HCT116 (cell line): ENCODE results near the gene PTPRF. TPM values are rescaled to one million over a fixed set of nuclear protein-coding genes. Genes with fewer than 3 reads are reported as not detected.

ENCODE experiments used
- ATAC-seq: fragments of 200-7000 bp; cut with Tn5 transposase; 2 replicates; pipeline ENCODE4 v1.9.1; 2020; ENCODE audit warnings: mild to moderate bottlenecking, moderate library complexity
- BruUV-seq: library from RNA; stranded (reverse); fragments of 400-500 nt; replicated peaks from 2 replicates; lab custom pipeline; 2021; lab: Mats Ljungman, UMichigan
- CTCF ChIA-PET: fragments of 300-600 bp; sonication (Branson Sonifier 250); formaldehyde crosslinking; loops from one replicate; lab custom pipeline; 2021; ENCODE audit warnings: antibody characterized with exemption; lab: Charles Lee
- POLR2A ChIA-PET: fragments of 300-600, 350-600 bp; sonication (Branson Sonifier 250); formaldehyde crosslinking; loops from one replicate; lab custom pipeline; 2021; ENCODE audit warnings: antibody characterized with exemption; lab: Charles Lee
- RAD21 ChIA-PET, 2 experiments: fragments of 300-600 bp; sonication (Branson Sonifier 250); formaldehyde crosslinking; loops; one replicate each; lab custom pipeline; 2023; ENCODE audit warnings: low total read pairs in 2 of 2; ENCODE audit not compliant: uncharacterized antibody in 2 of 2, unreplicated experiment in 2 of 2, low non-redundant PET in 1 of 2; lab: Charles Lee
- DNase-seq: peaks from one replicate; pipeline ENCODE4 v3.0.0-alpha.2; 2010; ENCODE audit warnings: low read depth, low spot score
- H2AFZ ChIP-seq: fragments of 200-600 bp; shearing (Covaris generic), sonication (generic); 2 replicates; pipeline ENCODE4 v1.6.1; 2017; ENCODE audit warnings: low read depth, mixed run types, mixed read lengths, antibody characterized with exemption, low read length; ENCODE audit not compliant: poor library complexity, severe bottlenecking
- H3K27ac ChIP-seq: 2 replicates; pipeline ENCODE4 v1.5.1; 2012; ENCODE audit warnings: low read depth, low read length
- H3K27me3 ChIP-seq: fragments of 200-600 bp; sonication (generic); 2 replicates; pipeline ENCODE4 v1.6.1; 2016; ENCODE audit warnings: mixed run types, low read length, mixed read lengths; ENCODE audit not compliant: insufficient read depth
- H3K36me3 ChIP-seq, 2 experiments: fragments of 200-500 bp in 1 of 2; fragments of 200-600 bp in 1 of 2; sonication (Bioruptor generic) in 1 of 2; sonication (generic) in 1 of 2; 2 replicates each; pipeline versions ENCODE4 v1.5.1 to v1.6.1; 2014 to 2016; ENCODE audit warnings: low read length in 2 of 2, inconsistent platforms in 1 of 2, mixed read lengths in 1 of 2, mixed run types in 1 of 2; ENCODE audit not compliant: insufficient read depth in 2 of 2, control insufficient read depth in 1 of 2
- H3K4me1 ChIP-seq, 2 experiments: fragments of 200-600 bp in 1 of 2; sonication (generic) in 1 of 2; 2 replicates each; pipeline versions ENCODE4 v1.5.1 to v1.6.1; 2012 to 2017; ENCODE audit warnings: low read length in 2 of 2, inconsistent platforms in 1 of 2, mild to moderate bottlenecking in 1 of 2, mixed read lengths in 1 of 2, mixed run types in 1 of 2, moderate library complexity in 1 of 2; ENCODE audit not compliant: insufficient read depth in 2 of 2, control insufficient read depth in 1 of 2
- H3K4me2 ChIP-seq: fragments of 200-600 bp; sonication (generic); 2 replicates; pipeline ENCODE4 v1.6.1; 2017; ENCODE audit warnings: mixed run types, low read length, mixed read lengths
- H3K4me3 ChIP-seq, 2 experiments: fragments of 200-600 bp in 1 of 2; sonication (generic) in 1 of 2; replicated peaks in 1 of 2; 2 replicates each; pipeline ENCODE4 v1.5.1; 2011 to 2016; ENCODE audit warnings: low read length in 2 of 2, control low read depth in 1 of 2, low read depth in 1 of 2, mild to moderate bottlenecking in 1 of 2, mixed read lengths in 1 of 2, mixed run types in 1 of 2
- H3K79me2 ChIP-seq: fragments of 200-600 bp; sonication (generic); 2 replicates; pipeline ENCODE4 v1.6.1; 2017; ENCODE audit warnings: mild to moderate bottlenecking, mixed run types, low read length, moderate library complexity, mixed read lengths; ENCODE audit not compliant: insufficient read depth
- H3K9ac ChIP-seq: fragments of 200-600 bp; sonication (generic); 2 replicates; pipeline ENCODE4 v1.6.1; 2016; ENCODE audit warnings: low read length, mixed read lengths
- H3K9me2 ChIP-seq: fragments of 200-600 bp; sonication (generic), shearing (Covaris generic); 2 replicates; pipeline ENCODE4 v1.6.1; 2017; ENCODE audit warnings: mixed run types, mild to moderate bottlenecking, moderate library complexity; ENCODE audit not compliant: insufficient read depth
- H3K9me3 ChIP-seq, 2 experiments: fragments of 200-500 bp in 1 of 2; fragments of 200-600 bp in 1 of 2; sonication (Bioruptor generic) in 1 of 2; sonication (generic) in 1 of 2; 2 replicates each; pipeline ENCODE4 v1.6.1; 2014 to 2017; ENCODE audit warnings: low read length in 2 of 2, mixed read lengths in 2 of 2, inconsistent platforms in 1 of 2, low read depth in 1 of 2, mild to moderate bottlenecking in 1 of 2, mixed run types in 1 of 2, moderate library complexity in 1 of 2; ENCODE audit not compliant: control insufficient read depth in 1 of 2, insufficient read depth in 1 of 2
- H4K20me1 ChIP-seq: fragments of 200-600 bp; sonication (generic), shearing (Covaris generic); 2 replicates; pipeline ENCODE4 v1.6.1; 2017; ENCODE audit warnings: mixed run types, mild to moderate bottlenecking, moderate library complexity; ENCODE audit not compliant: insufficient read depth
- ATF3 ChIP-seq: IDR thresholded peaks from 2 replicates; pipeline ENCODE4 v1.6.1; 2012
- CBX3 ChIP-seq: IDR thresholded peaks from 2 replicates; pipeline ENCODE4 v1.6.1; 2012; ENCODE audit warnings: low read depth
- CEBPB ChIP-seq: IDR thresholded peaks from 2 replicates; pipeline ENCODE4 v1.6.1; 2012; ENCODE audit warnings: low read depth
- CTCF ChIP-seq, 3 experiments: fragments of 200-600 bp in 1 of 3; sonication (generic) in 1 of 3; IDR thresholded peaks in 2 of 3; conservative IDR thresholded peaks in 1 of 3; 2 replicates each; pipeline ENCODE4 v1.5.1; 2012 to 2017; ENCODE audit warnings: low read depth in 2 of 3, low read length in 2 of 3, antibody characterized with exemption in 1 of 3, borderline replicate concordance in 1 of 3, control low read depth in 1 of 3, mild to moderate bottlenecking in 1 of 3, mixed read lengths in 1 of 3, mixed run types in 1 of 3, moderate library complexity in 1 of 3; ENCODE audit not compliant: insufficient read depth in 1 of 3
- EGR1 ChIP-seq: IDR thresholded peaks from 2 replicates; pipeline ENCODE4 v1.6.1; 2012; ENCODE audit warnings: low read depth
- EZH2 ChIP-seq: fragments of 200-600 bp; sonication (generic); IDR thresholded peaks from 2 replicates; pipeline ENCODE4 v1.6.1; 2017; ENCODE audit warnings: antibody characterized with exemption, mixed run types
- FOSL1 ChIP-seq: IDR thresholded peaks from 2 replicates; pipeline ENCODE4 v1.6.1; 2012; ENCODE audit warnings: low read depth
- JUND ChIP-seq: IDR thresholded peaks from 2 replicates; pipeline ENCODE4 v1.6.1; 2012
- POLR2A ChIP-seq: IDR thresholded peaks from 2 replicates; pipeline ENCODE4 v1.7.0; 2011; ENCODE audit warnings: borderline replicate concordance; ENCODE audit not compliant: insufficient read depth, insufficient read length; ENCODE audit errors: extremely low read depth
- POLR2AphosphoS5 ChIP-seq: IDR thresholded peaks from 2 replicates; pipeline ENCODE4 v1.6.1; 2011; ENCODE audit warnings: mild to moderate bottlenecking, low read depth, low read length, moderate library complexity
- RAD21 ChIP-seq: IDR thresholded peaks from 2 replicates; pipeline ENCODE4 v1.6.1; 2012; ENCODE audit warnings: low read depth, mild to moderate bottlenecking
- REST ChIP-seq: IDR thresholded peaks from 2 replicates; pipeline ENCODE4 v1.6.1; 2012; ENCODE audit warnings: low read depth
- SIN3A ChIP-seq: IDR thresholded peaks from 2 replicates; pipeline ENCODE4 v1.6.1; 2012; ENCODE audit warnings: low read depth
- SRF ChIP-seq: IDR thresholded peaks from 2 replicates; pipeline ENCODE4 v1.6.1; 2012; ENCODE audit warnings: low read depth
- TCF7L2 ChIP-seq: IDR thresholded peaks from 2 replicates; pipeline ENCODE4 v1.7.0; 2011; ENCODE audit warnings: borderline replicate concordance, inconsistent platforms; ENCODE audit not compliant: insufficient read depth, insufficient read length; ENCODE audit errors: extremely low read depth
- YY1 ChIP-seq: IDR thresholded peaks from 2 replicates; pipeline ENCODE4 v1.6.1; 2011; ENCODE audit warnings: low read length, low read depth, moderate library complexity, mild to moderate bottlenecking; ENCODE audit not compliant: insufficient replicate concordance; ENCODE audit errors: extremely low read depth
- ZBTB33 ChIP-seq: IDR thresholded peaks from 2 replicates; pipeline ENCODE4 v1.6.1; 2011; ENCODE audit warnings: mild to moderate bottlenecking, low read length, moderate library complexity; ENCODE audit not compliant: insufficient replicate concordance; ENCODE audit errors: extremely low read depth
- intact Hi-C: fragments of 100-400 bp; cut with micrococcal nuclease; formaldehyde crosslinking; loops from 2 replicates; pipeline ENCODE4 v1.10.0; 2022
- total RNA-seq: library from RNA; stranded (reverse); gene quantifications from one replicate; pipeline ENCODE4 v1.2.1, GENCODE V29; 2021; ENCODE audit not compliant: unreplicated experiment

The PTPRF gene
- total RNA-seq, 1 experiment from 2014 or later = 224 TPM

GRCh38 chr1:43550598-43551246, 20.0 kb downstream of the PTPRF start:
- no peak for TF ChIP-seq CBX3
- TF ChIP-seq FOSL1 = no peak
- no peak for TF ChIP-seq EGR1
- no peak for TF ChIP-seq CEBPB
- no peak for TF ChIP-seq YY1
- no peak for TF ChIP-seq ZBTB33
- TF ChIP-seq ATF3 = no peak
- TF ChIP-seq TCF7L2 = no peak
- no peak for TF ChIP-seq SIN3A
- TF ChIP-seq SRF = no peak
- TF ChIP-seq EZH2 = no peak
- no peak for TF ChIP-seq JUND
- no peak for TF ChIP-seq RAD21
- no peak for TF ChIP-seq REST
- no peak for TF ChIP-seq POLR2AphosphoS5
- no peak for TF ChIP-seq CTCF (IDR thresholded peaks at IDR 0.05 in 2 of 3, conservative IDR thresholded peaks at IDR 0.05 in 1 of 3; ENCODE audit: borderline replicate concordance in 1 of 3, insufficient read depth in 1 of 3, low read depth in 2 of 3, low read length in 2 of 3)
- no peak for TF ChIP-seq POLR2A
- no TSS peak for BruUV-seq
- Histone ChIP-seq H3K4me3 (peak overlapping the region; percentile 28 to 55), H3K27ac (peak overlapping the region; percentile 81), H3K9ac (peak overlapping the region; percentile 62), H3K9me3 (no peaks in the 10 kb centered on the region), H3K4me2 (peak overlapping the region; percentile 85), H3K9me2 (no peaks in the 10 kb centered on the region), H3K79me2 (peaks cover 78% of the 10 kb centered on the region), H3K27me3 (no peaks in the 10 kb centered on the region), H2AFZ (no peak overlapping the region), H4K20me1 (peaks cover 5% of the 10 kb centered on the region; the same call in 1 of the 2 replicates), H3K4me1 (peaks cover 44 to 59% of the 10 kb centered on the region in 2 experiments), H3K36me3 (peaks cover 9 to 59% of the 10 kb centered on the region in 2 experiments; a peak in 3 of 4 replicates)
- no peak for ATAC-seq
- RAD21 ChIA-PET = interaction anchor here (0.6 to 0.7 kb wide), 2 partner anchors 212 to 312 kb away, joined by 3 to 4 read pairs; no protein-coding TSS in a partner anchor
- intact Hi-C loops = loop anchor here (5.0 kb wide), 1 partner anchor 92 kb away; no protein-coding TSS in a partner anchor
- DNase-seq = no peak
- POLR2A ChIA-PET = no interaction called here
- CTCF ChIA-PET = interaction anchor here (0.8 kb wide), 1 partner anchor 21 kb away, joined by 3 read pairs; no protein-coding TSS in a partner anchor
